ENCODE measurements around the gene KRABD2.
"Not testable (repeated sequence)": the region's sequence is repeated elsewhere in the genome, so short reads cannot be mapped to it uniquely, and the experiment has no call there.

KRABD2 gene

GRCh38 chr17:8401107-8401506 is 24.6 kb upstream of the KRABD2 start:
- TF ChIP-seq CTCF (IDR thresholded peaks at IDR 0.05): no peak
- no peak for TF ChIP-seq POLR2A (IDR thresholded peaks at IDR 0.05)
- Histone ChIP-seq H3K4me3 (no peak overlapping the region), H3K4me1 (no peaks in the 10 kb centered on the region), H3K9me3 (no peaks in the 10 kb centered on the region), H3K36me3 (no peaks in the 10 kb centered on the region), H3K27ac (no peak overlapping the region), H3K27me3 (no peaks in the 10 kb centered on the region)
- no peak for DNase-seq

- no peaks in the 10 kb centered on the region for H3K4me1 ChIP-seq
- no peak for DNase-seq
- no peaks in the 10 kb centered on the region for H3K27me3 ChIP-seq
- no peaks in the 10 kb centered on the region for H3K36me3 ChIP-seq
- no peak overlapping the region for H3K4me3 ChIP-seq
- TF ChIP-seq POLR2A (IDR thresholded peaks at IDR 0.05) (no peak), CTCF (IDR thresholded peaks at IDR 0.05) (no peak)
- no peaks in the 10 kb centered on the region for H3K9me3 ChIP-seq
- H3K27ac ChIP-seq: no peak overlapping the region
Measured at GRCh38 chr17:8398980-8399379, 22.5 kb upstream of the KRABD2 start.

GRCh38 chr17:8397636-8398035 is 21.1 kb upstream of the KRABD2 start, which contains the start of gene RNF222:
TSS of gene RNF222 (minus strand) at chr17:8397827. CDS start at chr17:8393461, 4,366 bp downstream.
- no peaks in the 10 kb centered on the region for H3K4me1 ChIP-seq
- no peaks in the 10 kb centered on the region for H3K36me3 ChIP-seq
- TF ChIP-seq CTCF (IDR thresholded peaks at IDR 0.05) (no peak), POLR2A (IDR thresholded peaks at IDR 0.05) (no peak)
- H3K9me3 ChIP-seq: no peaks in the 10 kb centered on the region
- no peak within 1 kb of the TSS for H3K27ac ChIP-seq
- no peak within 1 kb of the TSS for H3K4me3 ChIP-seq
- no peaks in the 10 kb centered on the region for H3K27me3 ChIP-seq
- DNase-seq: no peak

DNA sequence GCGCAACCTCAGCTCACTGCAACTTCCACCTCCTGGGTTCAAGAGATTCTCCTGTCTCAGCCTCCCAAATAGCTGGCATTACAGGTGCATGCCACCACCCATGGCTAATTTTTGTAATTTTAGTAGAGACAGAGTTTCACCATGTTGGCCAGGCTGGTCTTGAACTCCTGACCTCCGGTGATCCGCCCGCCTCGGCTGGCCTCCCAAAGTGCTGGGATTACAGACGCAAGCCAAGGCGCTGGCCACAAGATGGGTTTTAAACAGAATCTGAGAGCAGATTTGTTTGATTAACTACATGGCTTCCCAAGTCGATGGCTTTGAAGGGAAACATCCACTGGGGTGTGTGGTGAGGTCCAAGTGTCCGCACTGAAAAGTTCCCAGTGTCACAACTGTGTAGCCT is 18.0 kb upstream of the KRABD2 start:
- not testable (repeated sequence) for H3K9me3 ChIP-seq, H3K4me1 ChIP-seq, H3K36me3 ChIP-seq, H3K27me3 ChIP-seq, H3K27ac ChIP-seq, H3K4me3 ChIP-seq, DNase-seq

DNA sequence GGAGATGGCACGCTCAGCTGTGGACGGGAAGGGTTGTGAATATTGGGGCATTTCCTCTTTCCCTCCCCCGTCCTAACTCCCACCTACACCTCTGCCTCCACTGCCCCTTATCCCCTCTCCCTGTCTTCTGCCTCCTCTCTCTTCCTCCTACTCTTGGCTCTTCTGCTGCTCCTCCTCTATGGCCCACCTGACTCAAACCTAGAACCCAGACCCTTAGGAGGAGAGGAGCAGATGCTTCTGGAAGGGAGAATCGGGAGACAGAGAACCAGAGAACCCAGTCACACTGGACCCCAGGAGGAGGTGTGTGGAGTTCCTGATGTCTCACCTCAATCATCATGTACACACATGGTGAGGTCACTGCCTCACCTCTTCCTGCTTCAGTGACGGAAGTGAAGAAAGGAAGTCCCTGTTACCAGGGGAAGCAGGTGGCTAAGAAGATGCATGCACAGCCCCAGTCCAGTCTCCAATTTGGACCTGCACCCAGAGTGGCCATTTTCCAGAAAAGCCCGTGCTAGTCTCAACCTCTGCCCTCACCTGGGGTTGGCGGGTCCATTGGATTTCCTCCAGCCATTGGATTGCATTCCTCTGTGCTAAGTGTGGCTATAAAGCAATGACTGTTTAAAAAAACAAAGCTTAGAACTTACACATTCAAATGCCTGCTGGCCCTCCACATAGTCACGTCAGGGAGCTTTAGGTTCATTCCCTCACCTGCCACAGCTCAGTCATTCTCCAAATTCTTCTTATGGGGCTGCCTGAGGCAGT is 17.1 kb upstream of the KRABD2 start:
- DNase-seq: peak in 2 of 3 donors; percentile 52 to 74
- Histone ChIP-seq H3K27ac (no peak overlapping the region), H3K4me1 (no peaks in the 10 kb centered on the region), H3K4me3 (no peak overlapping the region), H3K9me3 (no peaks in the 10 kb centered on the region), H3K36me3 (no peaks in the 10 kb centered on the region), H3K27me3 (no peaks in the 10 kb centered on the region)
- TF ChIP-seq POLR2A (IDR thresholded peaks at IDR 0.05) (no peak), CTCF (IDR thresholded peaks at IDR 0.05) (no peak)

- H3K27ac ChIP-seq: no peak overlapping the region
- no peak for TF ChIP-seq POLR2A (IDR thresholded peaks at IDR 0.05)
- TF ChIP-seq CTCF (IDR thresholded peaks at IDR 0.05): no peak
- H3K36me3 ChIP-seq: no peaks in the 10 kb centered on the region
- H3K9me3 ChIP-seq: no peaks in the 10 kb centered on the region
- H3K4me1 ChIP-seq: no peaks in the 10 kb centered on the region
- no peaks in the 10 kb centered on the region for H3K27me3 ChIP-seq
- DNase-seq: no peak
- H3K4me3 ChIP-seq: no peak overlapping the region
Measured at GRCh38 chr17:8392674-8393469, 16.4 kb upstream of the KRABD2 start.

Measured in Peyer's patch (tissue), 4 donors.